GM18498 (cell line): Measurements from ENCODE around the gene CD247.

Experiments
- ATAC-seq: cut with Tn5 transposase; IDR thresholded peaks from one replicate; pipeline ENCODE4 v1.9.1; 2021; ENCODE audit warnings: mild to moderate bottlenecking, moderate library complexity; ENCODE audit not compliant: unreplicated experiment

Gene CD247

GRCh38 chr1:167463875-167464575 is 54.3 kb downstream of the CD247 start:
- no peak for ATAC-seq

- ATAC-seq = no peak
Measured at GRCh38 chr1:167463080-167463479, 55.2 kb downstream of the CD247 start.

GRCh38 chr1:167462341-167462740 is 56.0 kb downstream of the CD247 start:
- ATAC-seq = no peak

GRCh38 chr1:167460836-167461235 is 57.5 kb downstream of the CD247 start:
- no peak for ATAC-seq

GRCh38 chr1:167457936-167458584 is 60.3 kb downstream of the CD247 start:
- ATAC-seq = no peak

GRCh38 chr1:167456926-167457325 is 61.4 kb downstream of the CD247 start:
- no peak for ATAC-seq

- no peak for ATAC-seq
Measured at GRCh38 chr1:167456524-167456923, 61.8 kb downstream of the CD247 start.

GRCh38 chr1:167455786-167456446 is 62.4 kb downstream of the CD247 start:
- ATAC-seq = peak; percentile 38

- peak; percentile 71 for ATAC-seq
Measured at GRCh38 chr1:167454894-167455785, 63.2 kb downstream of the CD247 start.

- no peak for ATAC-seq
Measured at GRCh38 chr1:167454304-167454893, 63.9 kb downstream of the CD247 start.

- ATAC-seq = no peak
Measured at GRCh38 chr1:167453123-167453522, 65.2 kb downstream of the CD247 start.

GRCh38 chr1:167452483-167452882 is 65.8 kb downstream of the CD247 start:
- ATAC-seq = no peak

GRCh38 chr1:167450843-167451242 is 67.5 kb downstream of the CD247 start:
- ATAC-seq = no peak

GRCh38 chr1:167447521-167448136 is 70.7 kb downstream of the CD247 start:
- ATAC-seq = peak; percentile 68

- no peak for ATAC-seq
Measured at GRCh38 chr1:167446966-167447365, 71.4 kb downstream of the CD247 start.

- no peak for ATAC-seq
Measured at GRCh38 chr1:167443757-167444156, 74.6 kb downstream of the CD247 start.

- no peak for ATAC-seq
Measured at GRCh38 chr1:167442854-167443565, 75.3 kb downstream of the CD247 start.

- peak; percentile 88 for ATAC-seq
Measured at GRCh38 chr1:167442142-167442848, 76.0 kb downstream of the CD247 start.

- ATAC-seq = no peak
Measured at GRCh38 chr1:167441222-167441621, 77.1 kb downstream of the CD247 start.
